ENCODE data around the gene ELANE.

Gene ELANE

DNA sequence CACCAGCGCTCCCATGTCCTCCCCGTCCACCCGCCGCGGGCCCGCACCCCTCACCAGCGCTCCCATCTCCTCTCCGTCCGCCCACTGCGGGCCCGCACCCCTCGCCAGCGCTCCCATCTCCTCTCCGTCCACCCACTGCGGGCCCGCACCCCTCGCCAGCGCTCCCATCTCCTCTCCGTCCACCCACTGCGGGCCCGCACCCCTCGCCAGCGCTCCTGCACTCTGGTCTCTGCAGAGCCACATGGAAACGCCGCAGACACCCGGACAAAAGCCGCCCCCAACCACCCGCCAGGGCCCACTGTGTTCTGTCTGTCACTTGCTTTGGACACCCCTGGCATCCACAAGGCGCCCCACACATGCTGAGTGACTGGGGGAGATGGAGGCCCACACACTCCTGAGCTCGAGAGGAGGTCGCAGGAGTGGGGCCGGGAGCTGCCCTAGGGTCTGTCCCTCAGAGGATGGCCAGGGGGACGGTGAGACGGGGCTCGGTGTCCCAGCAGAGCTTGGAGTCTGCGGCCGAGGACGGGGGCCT, 14.7 kb downstream of the ELANE start:
- no peak for DNase-seq
- no peak overlapping the region for H3K4me3 ChIP-seq (ENCODE audit: control insufficient read depth in 1 of 7, extremely low read depth in 1 of 7, insufficient read depth in 4 of 7, low read depth in 2 of 7, low read length in 6 of 7)
- CTCF ChIA-PET, result interaction anchor here (1.2 kb wide), 1 partner anchor 11 kb away, joined by 3 read pairs; no protein-coding TSS in a partner anchor
- H3K9me3 ChIP-seq (ENCODE audit: control extremely low read depth in 1 of 5, control insufficient read depth in 4 of 5, insufficient read depth in 2 of 5, low read depth in 1 of 5, low read length in 4 of 5), result no peaks in the 10 kb centered on the region
- WGBS (ENCODE audit: insufficient coverage), result 97% methylated on average over 20 of the region's 38 CpGs
- peaks cover 5 to 41% (median 28%) of the 10 kb centered on the region in 4 experiments for H3K36me3 ChIP-seq (ENCODE audit: control insufficient read depth in 4 of 4, insufficient read depth in 4 of 4, low read length in 3 of 4)
- H3K27me3 ChIP-seq (replicated peaks in 2 of 5; ENCODE audit: control insufficient read depth in 4 of 5, insufficient read depth in 5 of 5, low read length in 4 of 5), result no peaks in the 10 kb centered on the region
- peaks cover 0 to 17% (median 17%) of the 10 kb centered on the region in 4 experiments for H3K4me1 ChIP-seq (ENCODE audit: control extremely low read depth in 1 of 4, control insufficient read depth in 4 of 4, insufficient read depth in 4 of 4, low read length in 3 of 4)
- no peak overlapping the region for H3K27ac ChIP-seq (ENCODE audit: insufficient read depth in 1 of 2, low read depth in 1 of 2, low read length in 2 of 2, poor library complexity in 1 of 2, severe bottlenecking in 2 of 2)
- POLR2A ChIA-PET, result interaction anchor here (1.1 kb wide), 1 partner anchor 41 kb away, joined by 3 read pairs; no protein-coding TSS in a partner anchor

DNA sequence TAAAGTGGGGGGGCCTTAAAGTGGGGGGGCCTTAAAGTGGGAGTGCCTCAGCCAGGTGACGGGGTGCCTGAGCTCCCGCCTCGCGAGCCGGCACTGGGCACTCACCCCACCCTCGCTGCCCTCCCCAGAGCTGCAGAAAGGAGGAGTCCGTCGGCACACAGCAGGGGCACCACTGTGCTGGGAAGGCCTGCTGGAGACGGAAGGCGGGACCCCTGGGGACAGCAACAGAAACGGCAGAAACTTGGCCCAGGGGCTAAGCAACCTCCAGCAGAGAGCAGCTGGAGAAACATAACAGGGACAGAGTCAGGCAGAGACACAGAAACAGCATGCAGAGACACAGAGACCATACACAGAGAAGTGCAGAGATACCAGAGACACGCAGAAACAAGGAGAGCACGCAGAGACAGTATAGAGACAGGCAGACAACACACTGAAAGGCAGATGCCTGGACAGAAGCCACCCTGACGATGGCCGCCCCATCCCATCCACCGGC, 15.2 kb downstream of the ELANE start:
- no peaks in the 10 kb centered on the region for H3K27me3 ChIP-seq (replicated peaks in 2 of 5; ENCODE audit: control insufficient read depth in 4 of 5, insufficient read depth in 5 of 5, low read length in 4 of 5)
- ChIA-PET CTCF (interaction anchor here (1.4 kb wide), 1 partner anchor 48 kb away, joined by 4 read pairs; no protein-coding TSS in a partner anchor), POLR2A (interaction anchor here (1.1 kb wide), 1 partner anchor 40 kb away, joined by 3 read pairs; no protein-coding TSS in a partner anchor)
- peaks cover 0 to 22% (median 19%) of the 10 kb centered on the region in 4 experiments for H3K4me1 ChIP-seq (ENCODE audit: control extremely low read depth in 1 of 4, control insufficient read depth in 4 of 4, insufficient read depth in 4 of 4, low read length in 3 of 4)
- no peak for DNase-seq
- no peaks in the 10 kb centered on the region for H3K9me3 ChIP-seq (ENCODE audit: control extremely low read depth in 1 of 5, control insufficient read depth in 4 of 5, insufficient read depth in 2 of 5, low read depth in 1 of 5, low read length in 4 of 5)
- H3K27ac ChIP-seq (ENCODE audit: insufficient read depth in 1 of 2, low read depth in 1 of 2, low read length in 2 of 2, poor library complexity in 1 of 2, severe bottlenecking in 2 of 2), result no peak overlapping the region
- WGBS (ENCODE audit: insufficient coverage), result 89% methylated on average over 16 of the region's 16 CpGs
- H3K4me3 ChIP-seq (ENCODE audit: control insufficient read depth in 1 of 7, extremely low read depth in 1 of 7, insufficient read depth in 4 of 7, low read depth in 2 of 7, low read length in 6 of 7), result no peak overlapping the region
- H3K36me3 ChIP-seq (ENCODE audit: control insufficient read depth in 4 of 4, insufficient read depth in 4 of 4, low read length in 3 of 4), result peaks cover 5 to 41% (median 31%) of the 10 kb centered on the region in 4 experiments

DNA sequence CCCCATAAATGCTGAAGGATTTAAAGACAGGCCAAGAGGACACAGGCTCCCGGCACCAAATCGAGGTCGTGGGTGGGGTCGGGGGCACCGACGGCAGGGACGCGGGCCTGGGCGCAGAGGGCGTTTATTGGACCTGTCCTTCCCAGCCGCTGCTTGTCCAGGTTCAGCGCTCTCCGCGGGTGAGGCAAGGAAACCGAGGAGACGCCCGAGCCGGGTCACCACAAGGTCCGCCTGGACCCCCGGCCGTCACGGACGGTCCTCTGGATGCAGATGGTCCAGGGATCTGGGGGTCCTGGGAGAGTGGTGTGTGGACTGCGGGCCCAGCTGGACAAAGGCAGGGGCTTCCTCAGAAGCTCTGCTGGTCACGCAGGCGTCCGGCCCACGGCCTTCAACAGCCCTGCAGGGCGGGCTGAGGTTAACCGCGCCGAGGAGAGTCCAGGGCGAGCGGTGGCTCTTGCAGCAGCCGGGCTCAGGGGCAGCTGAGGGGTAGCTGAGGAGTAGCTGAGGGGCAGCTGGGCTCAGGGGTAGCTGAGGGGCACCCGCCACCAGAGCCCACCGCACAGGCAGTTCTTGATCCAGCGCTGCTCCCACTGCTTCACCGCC, 15.9 kb downstream of the ELANE start:
- ChIA-PET POLR2A (interaction anchor here (1.1 kb wide), 1 partner anchor 40 kb away, joined by 3 read pairs; no protein-coding TSS in a partner anchor), CTCF (interaction anchor here (1.4 kb wide), 1 partner anchor 48 kb away, joined by 4 read pairs; no protein-coding TSS in a partner anchor)
- Histone ChIP-seq H3K36me3 (ENCODE audit: control insufficient read depth in 4 of 4, insufficient read depth in 4 of 4, low read length in 3 of 4) (peaks cover 5 to 41% (median 31%) of the 10 kb centered on the region in 4 experiments), H3K27ac (ENCODE audit: insufficient read depth in 1 of 2, low read depth in 1 of 2, low read length in 2 of 2, poor library complexity in 1 of 2, severe bottlenecking in 2 of 2) (no peak overlapping the region), H3K4me3 (ENCODE audit: control insufficient read depth in 1 of 7, extremely low read depth in 1 of 7, insufficient read depth in 4 of 7, low read depth in 2 of 7, low read length in 6 of 7) (no peak overlapping the region), H3K9me3 (ENCODE audit: control extremely low read depth in 1 of 5, control insufficient read depth in 4 of 5, insufficient read depth in 2 of 5, low read depth in 1 of 5, low read length in 4 of 5) (no peaks in the 10 kb centered on the region), H3K27me3 (replicated peaks in 2 of 5; ENCODE audit: control insufficient read depth in 4 of 5, insufficient read depth in 5 of 5, low read length in 4 of 5) (no peaks in the 10 kb centered on the region), H3K4me1 (ENCODE audit: control extremely low read depth in 1 of 4, control insufficient read depth in 4 of 4, insufficient read depth in 4 of 4, low read length in 3 of 4) (peaks cover 0 to 22% (median 16%) of the 10 kb centered on the region in 4 experiments)
- no peak for DNase-seq
- WGBS (ENCODE audit: insufficient coverage), result 96% methylated on average over 37 of the region's 39 CpGs

DNA sequence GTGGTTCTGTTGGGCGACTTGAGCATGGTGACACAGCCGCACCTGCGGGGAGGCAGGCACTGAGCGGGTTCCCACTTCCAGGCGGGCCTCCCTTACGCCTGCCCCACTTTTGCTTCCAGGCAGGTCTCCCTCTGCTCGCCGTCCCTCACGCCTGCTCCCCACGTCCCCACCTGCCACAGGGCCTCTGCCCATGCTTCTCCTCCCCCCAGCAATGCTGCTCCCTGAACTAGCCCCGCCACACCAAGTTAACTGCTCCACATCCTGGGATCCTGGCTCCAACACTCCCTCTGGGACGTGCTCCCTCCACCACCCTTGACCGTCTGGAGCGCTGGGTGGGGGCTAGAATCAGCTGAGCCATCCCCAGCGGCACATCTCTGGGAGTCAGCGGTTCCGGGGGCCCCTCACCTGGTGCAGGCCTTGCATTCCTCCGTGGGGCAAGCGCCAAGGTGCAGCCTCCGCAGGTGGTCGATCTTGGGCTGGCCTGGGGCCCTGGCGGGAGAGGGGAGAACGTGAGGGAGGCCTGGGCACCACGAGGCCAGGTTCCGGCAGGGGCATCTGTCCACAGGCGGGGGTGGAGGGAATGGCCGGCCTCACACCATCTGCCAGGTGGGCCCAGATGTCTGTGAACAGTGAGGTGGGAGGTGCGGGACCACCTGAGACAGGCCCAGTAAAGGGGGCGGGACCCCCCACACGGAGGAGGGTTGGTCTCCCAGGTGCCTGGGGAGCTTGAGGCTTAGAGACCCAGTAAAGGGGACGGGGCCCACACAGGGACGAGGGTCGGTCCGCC, 16.5 kb downstream of the ELANE start:
- no peak for DNase-seq
- Histone ChIP-seq H3K9me3 (ENCODE audit: control extremely low read depth in 1 of 5, control insufficient read depth in 4 of 5, insufficient read depth in 2 of 5, low read depth in 1 of 5, low read length in 4 of 5) (no peaks in the 10 kb centered on the region), H3K4me1 (ENCODE audit: control extremely low read depth in 1 of 4, control insufficient read depth in 4 of 4, insufficient read depth in 4 of 4, low read length in 3 of 4) (peaks cover 0 to 17% (median 10%) of the 10 kb centered on the region in 4 experiments), H3K4me3 (ENCODE audit: control insufficient read depth in 1 of 7, extremely low read depth in 1 of 7, insufficient read depth in 4 of 7, low read depth in 2 of 7, low read length in 6 of 7) (no peak overlapping the region), H3K27me3 (replicated peaks in 2 of 5; ENCODE audit: control insufficient read depth in 4 of 5, insufficient read depth in 5 of 5, low read length in 4 of 5) (no peaks in the 10 kb centered on the region), H3K27ac (ENCODE audit: insufficient read depth in 1 of 2, low read depth in 1 of 2, low read length in 2 of 2, poor library complexity in 1 of 2, severe bottlenecking in 2 of 2) (no peak overlapping the region), H3K36me3 (ENCODE audit: control insufficient read depth in 4 of 4, insufficient read depth in 4 of 4, low read length in 3 of 4) (peaks cover 5 to 44% (median 34%) of the 10 kb centered on the region in 4 experiments)
- POLR2A ChIA-PET, result no interaction called here
- 96% methylated on average over 32 of the region's 34 CpGs for WGBS (ENCODE audit: insufficient coverage)
- CTCF ChIA-PET, result interaction anchor here (1.4 kb wide), 1 partner anchor 47 kb away, joined by 4 read pairs; no protein-coding TSS in a partner anchor

DNA sequence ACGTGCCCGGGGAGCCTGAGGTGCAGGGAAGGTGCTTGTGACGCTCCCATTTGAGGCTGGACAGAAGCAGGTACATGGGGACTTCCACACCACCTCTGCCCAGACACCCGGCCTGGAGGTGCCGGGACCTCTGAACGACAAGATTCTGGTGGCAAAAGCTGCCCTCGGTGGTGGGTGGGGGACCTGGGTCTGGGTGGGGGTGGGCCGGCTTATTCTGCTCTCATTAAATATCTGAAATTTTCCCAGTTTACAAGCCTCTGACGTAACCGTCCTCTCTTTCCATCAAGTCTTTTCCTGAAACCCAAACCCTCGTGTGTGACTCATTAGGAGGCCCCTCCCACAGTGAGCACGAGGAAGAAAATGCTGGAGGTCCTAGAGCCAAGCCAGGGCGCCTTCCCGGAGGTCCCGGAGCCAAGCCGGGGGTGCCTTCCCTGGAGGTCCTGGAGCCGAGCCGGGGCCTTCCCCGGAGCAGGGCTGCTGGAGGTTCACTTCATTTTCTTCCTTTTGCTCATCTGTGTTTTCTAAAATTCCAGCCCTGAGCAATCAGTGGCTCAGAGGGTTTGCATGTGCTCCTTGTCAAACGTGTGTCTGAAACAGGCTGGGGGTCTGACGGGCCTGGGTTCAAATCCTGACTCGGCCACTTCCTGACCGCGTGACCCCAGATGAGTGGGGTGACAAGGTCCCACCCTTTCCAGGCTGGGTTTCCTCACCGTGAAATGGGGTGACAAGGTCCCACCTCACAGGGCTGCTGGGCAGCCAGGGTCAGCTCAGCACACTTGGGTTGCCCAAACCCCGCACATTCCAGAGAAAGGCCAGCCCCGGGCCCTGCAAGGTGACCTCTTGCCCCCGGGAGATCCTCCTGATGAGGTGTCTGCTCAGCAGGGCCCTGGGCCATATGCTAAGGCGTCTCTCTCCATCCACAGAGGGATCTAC, 17.4 kb downstream of the ELANE start:
- POLR2A ChIA-PET, result no interaction called here
- Histone ChIP-seq H3K4me1 (ENCODE audit: control extremely low read depth in 1 of 4, control insufficient read depth in 4 of 4, insufficient read depth in 4 of 4, low read length in 3 of 4) (peaks cover 0 to 12% (median 4%) of the 10 kb centered on the region in 4 experiments), H3K27me3 (replicated peaks in 2 of 5; ENCODE audit: control insufficient read depth in 4 of 5, insufficient read depth in 5 of 5, low read length in 4 of 5) (no peaks in the 10 kb centered on the region), H3K9me3 (ENCODE audit: control extremely low read depth in 1 of 5, control insufficient read depth in 4 of 5, insufficient read depth in 2 of 5, low read depth in 1 of 5, low read length in 4 of 5) (no peaks in the 10 kb centered on the region), H3K36me3 (ENCODE audit: control insufficient read depth in 4 of 4, insufficient read depth in 4 of 4, low read length in 3 of 4) (peaks cover 5 to 51% (median 35%) of the 10 kb centered on the region in 4 experiments), H3K4me3 (ENCODE audit: control insufficient read depth in 1 of 7, extremely low read depth in 1 of 7, insufficient read depth in 4 of 7, low read depth in 2 of 7, low read length in 6 of 7) (no peak overlapping the region), H3K27ac (ENCODE audit: insufficient read depth in 1 of 2, low read depth in 1 of 2, low read length in 2 of 2, poor library complexity in 1 of 2, severe bottlenecking in 2 of 2) (no peak overlapping the region)
- no peak for DNase-seq
- 92% methylated on average over 25 of the region's 29 CpGs for WGBS (ENCODE audit: insufficient coverage)
- CTCF ChIA-PET, result no interaction called here

DNA sequence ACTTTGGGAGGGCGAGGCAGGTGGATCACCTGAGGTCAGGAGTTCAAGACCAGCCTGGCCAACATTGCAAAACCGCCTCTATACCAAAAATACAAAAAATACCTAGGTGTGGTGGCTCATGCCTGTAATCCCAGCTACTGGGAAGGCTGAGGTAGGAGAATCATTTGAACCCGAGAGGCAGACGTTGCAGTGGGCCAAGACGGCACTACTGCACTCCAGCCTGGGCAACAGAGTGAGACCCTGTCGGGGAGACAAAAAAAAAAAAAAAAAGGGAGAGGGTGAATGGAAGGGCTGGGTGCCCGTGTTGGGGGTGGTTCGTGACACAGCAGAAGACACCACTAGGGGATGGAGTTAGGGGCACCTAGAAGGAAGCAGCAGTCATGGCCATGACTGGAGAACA, 18.2 kb downstream of the ELANE start:
- Histone ChIP-seq H3K36me3 (ENCODE audit: control insufficient read depth in 4 of 4, insufficient read depth in 4 of 4, low read length in 3 of 4) (peaks cover 5 to 56% (median 37%) of the 10 kb centered on the region in 4 experiments), H3K9me3 (ENCODE audit: control extremely low read depth in 1 of 5, control insufficient read depth in 4 of 5, insufficient read depth in 2 of 5, low read depth in 1 of 5, low read length in 4 of 5) (no peaks in the 10 kb centered on the region), H3K4me3 (ENCODE audit: control insufficient read depth in 1 of 7, extremely low read depth in 1 of 7, insufficient read depth in 4 of 7, low read depth in 2 of 7, low read length in 6 of 7) (no peak overlapping the region), H3K27me3 (replicated peaks in 2 of 5; ENCODE audit: control insufficient read depth in 4 of 5, insufficient read depth in 5 of 5, low read length in 4 of 5) (no peaks in the 10 kb centered on the region), H3K4me1 (ENCODE audit: control extremely low read depth in 1 of 4, control insufficient read depth in 4 of 4, insufficient read depth in 4 of 4, low read length in 3 of 4) (peaks cover 0 to 12% (median 4%) of the 10 kb centered on the region in 4 experiments), H3K27ac (ENCODE audit: insufficient read depth in 1 of 2, low read depth in 1 of 2, low read length in 2 of 2, poor library complexity in 1 of 2, severe bottlenecking in 2 of 2) (no peak overlapping the region)
- WGBS (ENCODE audit: insufficient coverage), result 100% methylated on average over 5 of the region's 8 CpGs
- POLR2A ChIA-PET, result no interaction called here
- CTCF ChIA-PET, result no interaction called here
- no peak for DNase-seq

Data from common myeloid progenitor, CD34-positive (primary cell).